Measurements from ENCODE around the gene CFAP251. TPM values are rescaled to one million over a fixed set of nuclear protein-coding genes. Genes with fewer than 3 reads are reported as not detected.

CFAP251 gene
- total and polyA plus RNA-seq, 2 of the 13 experiments (the other 11 are each of a cell fraction or from before 2014, with no cell fraction given), result 0.30 to 0.42 TPM

GRCh38 chr12:121926874-121927706 lies 8.7 kb downstream of the CFAP251 start:
- Histone ChIP-seq H3K27me3 (ENCODE audit: control insufficient read depth in 1 of 2, insufficient read depth in 2 of 2, low read length in 2 of 2) (no peaks in the 10 kb centered on the region), H3K27ac (ENCODE audit: extremely low read length, insufficient read depth, low read length) (no peak overlapping the region), H3K4me2 (ENCODE audit: low read depth, low read length) (no peak overlapping the region), H3K9ac (ENCODE audit: insufficient read depth, low read depth, low read length) (no peak overlapping the region), H3K4me3 (replicated peaks in 1 of 3; ENCODE audit: insufficient read depth in 1 of 3, low read depth in 2 of 3, low read length in 3 of 3) (no peak overlapping the region), H2AFZ (ENCODE audit: low read length) (no peak overlapping the region), H3K4me1 (ENCODE audit: insufficient read depth, low read length) (peaks cover 48% of the 10 kb centered on the region), H3K79me2 (ENCODE audit: insufficient read depth, low read length) (no peaks in the 10 kb centered on the region), H3K9me3 (ENCODE audit: low read length) (no peaks in the 10 kb centered on the region), H3K36me3 (replicated peaks in 1 of 2; ENCODE audit: control insufficient read depth in 1 of 2, insufficient read depth in 2 of 2, low read length in 2 of 2) (no peaks in the 10 kb centered on the region), H4K20me1 (ENCODE audit: insufficient read depth, low read length) (no peaks in the 10 kb centered on the region)
- intact Hi-C loops (cut with micrococcal nuclease; ENCODE audit: unreplicated experiment), result no loop called here
- POLR2A ChIA-PET, result no interaction called here
- WGBS (ENCODE audit: low lambda C conversion rate), result 64% methylated on average over 7 of the region's 7 CpGs
- in situ Hi-C loops (cut with HindIII; ENCODE audit: extremely low pct_ligation_motif_present, low pct_unique_long_range_greater_than_20kb), result no loop called here
- DNase-seq (ENCODE audit: low spot score) (no peak), ATAC-seq (no peak), FAIRE-seq (no peak)
- BruUV-seq (replicated peaks), result no TSS peak
- no peak for TF ChIP-seq HDAC2 (CRISPR knock-in tag; IDR thresholded peaks at IDR 0.05)
- no peak for TF ChIP-seq ZNF276 (CRISPR knock-in tag; IDR thresholded peaks at IDR 0.05; ENCODE audit: low read depth)
- no peak for TF ChIP-seq MTF1 (CRISPR knock-in tag; IDR thresholded peaks at IDR 0.05)
- no peak for TF ChIP-seq TSC22D2 (CRISPR knock-in tag; IDR thresholded peaks at IDR 0.05; ENCODE audit: borderline replicate concordance)
- no peak for TF ChIP-seq ERF (CRISPR knock-in tag; IDR thresholded peaks at IDR 0.05)
- CTCF ChIA-PET (ENCODE audit: low intra/inter-chr PET ratio, low total read pairs), result no interaction called here

GRCh38 chr12:121927813-121928212 lies 9.4 kb downstream of the CFAP251 start:
- no peaks in the 10 kb centered on the region for H3K36me3 ChIP-seq (replicated peaks in 1 of 2; ENCODE audit: control insufficient read depth in 1 of 2, insufficient read depth in 2 of 2, low read length in 2 of 2)
- no peak for DNase-seq (ENCODE audit: low spot score)
- CTCF ChIA-PET (ENCODE audit: low intra/inter-chr PET ratio, low total read pairs), result no interaction called here
- TF ChIP-seq HOXA9 (CRISPR knock-in tag; IDR thresholded peaks at IDR 0.05; ENCODE audit: borderline replicate concordance), result no peak
- no peak for TF ChIP-seq ZBTB2 (CRISPR knock-in tag; IDR thresholded peaks at IDR 0.05; ENCODE audit: low read depth)
- no peak for TF ChIP-seq NBN (conservative IDR thresholded peaks at IDR 0.05)
- no peak for TF ChIP-seq GRHL1 (CRISPR knock-in tag; conservative IDR thresholded peaks at IDR 0.05)
- TF ChIP-seq ZNF30 (CRISPR knock-in tag; IDR thresholded peaks at IDR 0.05), result no peak
- no peak for TF ChIP-seq ZFP82 (CRISPR knock-in tag; IDR thresholded peaks at IDR 0.05; ENCODE audit: borderline replicate concordance)
- TF ChIP-seq KDM1A (CRISPR knock-in tag; IDR thresholded peaks at IDR 0.05), result no peak
- TF ChIP-seq YEATS4 (CRISPR knock-in tag; IDR thresholded peaks at IDR 0.05; ENCODE audit: borderline replicate concordance), result no peak
- TF ChIP-seq ZNF629 (CRISPR knock-in tag; conservative IDR thresholded peaks at IDR 0.05), result no peak

More at GRCh38 chr12:121927813-121928212, 9.4 kb downstream of the CFAP251 start:
- Histone ChIP-seq H3K27ac (ENCODE audit: extremely low read length, insufficient read depth, low read length) (no peak overlapping the region), H3K4me3 (replicated peaks in 1 of 3; ENCODE audit: insufficient read depth in 1 of 3, low read depth in 2 of 3, low read length in 3 of 3) (no peak overlapping the region), H3K27me3 (ENCODE audit: control insufficient read depth in 1 of 2, insufficient read depth in 2 of 2, low read length in 2 of 2) (no peaks in the 10 kb centered on the region), H3K4me1 (ENCODE audit: insufficient read depth, low read length) (peaks cover 48% of the 10 kb centered on the region), H3K9me3 (ENCODE audit: low read length) (no peaks in the 10 kb centered on the region), H4K20me1 (ENCODE audit: insufficient read depth, low read length) (no peaks in the 10 kb centered on the region), H2AFZ (ENCODE audit: low read length) (no peak overlapping the region), H3K4me2 (ENCODE audit: low read depth, low read length) (no peak overlapping the region), H3K9ac (ENCODE audit: insufficient read depth, low read depth, low read length) (no peak overlapping the region), H3K79me2 (ENCODE audit: insufficient read depth, low read length) (no peaks in the 10 kb centered on the region)
- intact Hi-C loops (cut with micrococcal nuclease; ENCODE audit: unreplicated experiment), result no loop called here
- 62% methylated on average over 5 of the region's 5 CpGs for WGBS (ENCODE audit: low lambda C conversion rate)
- POLR2A ChIA-PET, result no interaction called here
- ATAC-seq, result no peak
- FAIRE-seq, result no peak
- BruUV-seq (replicated peaks), result no TSS peak
- in situ Hi-C loops (cut with HindIII; ENCODE audit: extremely low pct_ligation_motif_present, low pct_unique_long_range_greater_than_20kb), result no loop called here
